PC-3 (cell line): ENCODE measurements around the gene MGAT4A. TPM values are rescaled to one million over a fixed set of nuclear protein-coding genes. Genes with fewer than 3 reads are reported as not detected.

Source experiments
- ATAC-seq: fragments of 200-7000 bp; cut with Tn5 transposase; 2 replicates; pipeline ENCODE4 v1.9.1; 2020; ENCODE audit warnings: mild to moderate bottlenecking, moderate library complexity
- BruUV-seq: library from RNA; stranded (reverse); fragments of 400-500 nt; replicated peaks from 2 replicates; lab custom pipeline; 2021; lab: Mats Ljungman, UMichigan
- CTCF ChIA-PET: fragments of 300-600 bp; sonication (Branson Sonifier 250); formaldehyde crosslinking; loops from one replicate; lab custom pipeline; 2022; ENCODE audit warnings: antibody characterized with exemption; lab: Charles Lee
- POLR2A ChIA-PET: fragments of 300-600 bp; sonication (Branson Sonifier 250); formaldehyde crosslinking; loops from one replicate; lab custom pipeline; 2022; ENCODE audit warnings: antibody characterized with exemption; ENCODE audit not compliant: unreplicated experiment; lab: Charles Lee
- DNase-seq: peaks from one replicate; pipeline ENCODE4 v3.0.0-alpha.2; 2015
- H2AFZ ChIP-seq: fragments of 300-600 bp; sonication (generic); 2 replicates; pipeline ENCODE4 v1.6.0; 2016; ENCODE audit warnings: antibody characterized with exemption, low read length
- H3F3A ChIP-seq: fragments of 300-600 bp; sonication (generic); one replicate; pipeline ENCODE4 v1.6.0; 2017; ENCODE audit warnings: antibody characterized with exemption, low read length, control low read depth, mild to moderate bottlenecking; ENCODE audit not compliant: unreplicated experiment
- H3K27ac ChIP-seq: fragments of 300-600 bp; sonication (generic); 2 replicates; pipeline ENCODE4 v1.5.1; 2016; ENCODE audit warnings: mild to moderate bottlenecking, low read length
- H3K27me3 ChIP-seq: fragments of 300-600 bp; sonication (generic); 2 replicates; pipeline ENCODE4 v1.6.1; 2016; ENCODE audit warnings: low read length, mixed read lengths
- H3K36me3 ChIP-seq: fragments of 300-600 bp; sonication (generic); 2 replicates; pipeline ENCODE4 v1.6.1; 2016; ENCODE audit warnings: low read depth, mixed run types, low read length, mixed read lengths
- H3K4me1 ChIP-seq: fragments of 300-600 bp; sonication (generic); 2 replicates; pipeline ENCODE4 v1.5.1; 2016; ENCODE audit warnings: low read length; ENCODE audit not compliant: insufficient read depth
- H3K4me2 ChIP-seq: fragments of 300-600 bp; sonication (generic); 2 replicates; pipeline ENCODE4 v1.6.0; 2016; ENCODE audit warnings: low read length
- H3K4me3 ChIP-seq: fragments of 300-600 bp; sonication (generic); 2 replicates; pipeline ENCODE4 v1.5.1; 2016; ENCODE audit warnings: mild to moderate bottlenecking, low read length, mixed read lengths
- H3K79me2 ChIP-seq: fragments of 300-600 bp; sonication (generic); 2 replicates; pipeline ENCODE4 v1.6.1; 2017; ENCODE audit warnings: low read length, mixed read lengths
- H3K9ac ChIP-seq: fragments of 300-600 bp; sonication (generic); 2 replicates; pipeline ENCODE4 v1.6.0; 2016; ENCODE audit warnings: mild to moderate bottlenecking, low read length
- H3K9me2 ChIP-seq: fragments of 300-600 bp; sonication (generic); replicated peaks from 2 replicates; pipeline ENCODE4 v1.6.1; 2016; ENCODE audit warnings: mixed run types, low read length, mixed read lengths
- H3K9me3 ChIP-seq: fragments of 300-600 bp; sonication (generic); 2 replicates; pipeline ENCODE4 v1.6.1; 2016; ENCODE audit warnings: low read length, mixed read lengths
- H4K20me1 ChIP-seq: fragments of 300-600 bp; sonication (generic); 2 replicates; pipeline ENCODE4 v1.6.1; 2016; ENCODE audit warnings: low read length, mixed read lengths
- CTCF ChIP-seq: fragments of 300-600 bp; sonication (generic); conservative IDR thresholded peaks from 2 replicates; pipeline ENCODE4 v1.5.1; 2017; ENCODE audit warnings: antibody characterized with exemption, low read depth, mild to moderate bottlenecking, low read length
- EZH2 ChIP-seq: fragments of 300-600 bp; sonication (generic); IDR thresholded peaks from one replicate; pipeline ENCODE4 v1.6.1; 2017; ENCODE audit warnings: antibody characterized with exemption, mild to moderate bottlenecking, low read length; ENCODE audit not compliant: unreplicated experiment
- EZH2phosphoT487 ChIP-seq: fragments of 300-600 bp; sonication (generic); IDR thresholded peaks from 2 replicates; pipeline ENCODE4 v1.6.1; 2018; ENCODE audit warnings: mild to moderate bottlenecking, antibody characterized with exemption, low read length, borderline replicate concordance
- intact Hi-C: fragments of 100-400 bp; cut with micrococcal nuclease; formaldehyde crosslinking; loops from 2 replicates; pipeline ENCODE4 v1.9.0; 2023
- total RNA-seq: library from RNA; depleted of rRNA; stranded (reverse); fragments of >200 nt; gene quantifications from 2 replicates; pipeline ENCODE4 v1.2.3, GENCODE V29; 2014

MGAT4A gene
- total RNA-seq, 1 experiment from 2014 or later: 6.1 TPM

- Histone ChIP-seq H3K4me1 (peaks cover 10% of the 10 kb centered on the region), H3K4me2 (no peak overlapping the region), H3K9me3 (no peaks in the 10 kb centered on the region; the same call in 1 of the 2 replicates), H4K20me1 (no peaks in the 10 kb centered on the region), H3K4me3 (no peak overlapping the region), H3K27ac (no peak overlapping the region), H3F3A (no peaks in the 10 kb centered on the region), H3K9ac (no peak overlapping the region), H3K27me3 (no peaks in the 10 kb centered on the region), H2AFZ (no peak overlapping the region), H3K79me2 (no peaks in the 10 kb centered on the region), H3K36me3 (no peaks in the 10 kb centered on the region), H3K9me2 (no peaks in the 10 kb centered on the region)
- ATAC-seq: no peak
- DNase-seq: no peak
- TF ChIP-seq CTCF (no peak), EZH2 (no peak), EZH2phosphoT487 (no peak)
- ChIA-PET CTCF (no interaction called here), POLR2A (no interaction called here)
- BruUV-seq: no TSS peak
- intact Hi-C loops: no loop called here
Measured at GRCh38 chr2:98715812-98716451, 15.0 kb downstream of the MGAT4A start.

GRCh38 chr2:98713332-98714015, 17.5 kb downstream of the MGAT4A start:
- Histone ChIP-seq H4K20me1 (no peaks in the 10 kb centered on the region), H3K27ac (peak overlapping the region; percentile 41), H3F3A (no peaks in the 10 kb centered on the region), H3K36me3 (no peaks in the 10 kb centered on the region), H3K27me3 (no peaks in the 10 kb centered on the region), H3K4me2 (peak overlapping the region; percentile 27; the same call in 1 of the 2 replicates), H3K9me3 (no peaks in the 10 kb centered on the region), H3K79me2 (no peaks in the 10 kb centered on the region), H2AFZ (no peak overlapping the region), H3K4me1 (peaks cover 10% of the 10 kb centered on the region), H3K4me3 (no peak overlapping the region), H3K9me2 (no peaks in the 10 kb centered on the region), H3K9ac (no peak overlapping the region)
- ChIA-PET CTCF (no interaction called here), POLR2A (no interaction called here)
- peak; percentile 60 for DNase-seq
- TF ChIP-seq CTCF (no peak), EZH2phosphoT487 (no peak), EZH2 (no peak)
- BruUV-seq: no TSS peak
- intact Hi-C loops: loop anchor here (1.0 kb wide), 1 partner anchor 45 kb away; no protein-coding TSS in a partner anchor
- peak; percentile 94 for ATAC-seq

- BruUV-seq: no TSS peak
- no peaks in the 10 kb centered on the region for H3K79me2 ChIP-seq
- H3K27me3 ChIP-seq: no peaks in the 10 kb centered on the region
- ATAC-seq (no peak), DNase-seq (no peak)
- no peaks in the 10 kb centered on the region for H4K20me1 ChIP-seq
- H3K9me2 ChIP-seq: no peaks in the 10 kb centered on the region
- no peak for TF ChIP-seq EZH2
- no peak overlapping the region for H3K4me2 ChIP-seq
- intact Hi-C loops: no loop called here
- H3K36me3 ChIP-seq: no peaks in the 10 kb centered on the region
- H3K27ac ChIP-seq: no peak overlapping the region
- ChIA-PET CTCF (no interaction called here), POLR2A (no interaction called here)
- H3K9me3 ChIP-seq: no peaks in the 10 kb centered on the region
- no peak overlapping the region for H3K4me3 ChIP-seq
- H3K4me1 ChIP-seq: peaks cover 10% of the 10 kb centered on the region
- H3F3A ChIP-seq: no peaks in the 10 kb centered on the region
- H2AFZ ChIP-seq: no peak overlapping the region
- no peak overlapping the region for H3K9ac ChIP-seq
Measured at GRCh38 chr2:98712145-98712544, 18.8 kb downstream of the MGAT4A start.
